ENCODE measurements around the gene TBC1D22B.

DNA sequence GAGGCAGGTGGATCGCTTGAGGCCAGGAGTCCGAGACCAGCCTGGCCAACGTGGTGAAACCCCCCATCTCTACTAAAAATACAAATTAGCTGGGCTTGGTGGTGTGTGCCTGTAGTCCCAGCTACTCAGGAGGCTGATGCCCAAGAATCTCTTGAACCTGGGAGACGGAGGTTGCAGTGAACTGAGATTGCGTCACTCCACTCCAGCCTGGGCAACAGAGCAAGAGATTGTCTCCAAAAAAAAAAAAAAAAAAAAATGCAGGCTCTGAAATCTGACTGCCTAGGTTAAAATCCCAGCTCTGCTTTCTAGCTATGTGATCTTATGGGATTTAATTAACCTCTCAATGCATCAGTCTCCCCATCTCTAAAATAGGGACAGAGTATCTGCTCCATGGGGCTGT lies 3.6 kb downstream of the TBC1D22B start:
- TF ChIP-seq, protein P1, sequence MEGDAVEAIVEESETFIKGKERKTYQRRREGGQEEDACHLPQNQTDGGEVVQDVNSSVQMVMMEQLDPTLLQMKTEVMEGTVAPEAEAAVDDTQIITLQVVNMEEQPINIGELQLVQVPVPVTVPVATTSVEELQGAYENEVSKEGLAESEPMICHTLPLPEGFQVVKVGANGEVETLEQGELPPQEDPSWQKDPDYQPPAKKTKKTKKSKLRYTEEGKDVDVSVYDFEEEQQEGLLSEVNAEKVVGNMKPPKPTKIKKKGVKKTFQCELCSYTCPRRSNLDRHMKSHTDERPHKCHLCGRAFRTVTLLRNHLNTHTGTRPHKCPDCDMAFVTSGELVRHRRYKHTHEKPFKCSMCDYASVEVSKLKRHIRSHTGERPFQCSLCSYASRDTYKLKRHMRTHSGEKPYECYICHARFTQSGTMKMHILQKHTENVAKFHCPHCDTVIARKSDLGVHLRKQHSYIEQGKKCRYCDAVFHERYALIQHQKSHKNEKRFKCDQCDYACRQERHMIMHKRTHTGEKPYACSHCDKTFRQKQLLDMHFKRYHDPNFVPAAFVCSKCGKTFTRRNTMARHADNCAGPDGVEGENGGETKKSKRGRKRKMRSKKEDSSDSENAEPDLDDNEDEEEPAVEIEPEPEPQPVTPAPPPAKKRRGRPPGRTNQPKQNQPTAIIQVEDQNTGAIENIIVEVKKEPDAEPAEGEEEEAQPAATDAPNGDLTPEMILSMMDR (IDR thresholded peaks at IDR 0.05), result no peak
- TF ChIP-seq POLR2A (IDR thresholded peaks at IDR 0.05), result no peak

All from lower leg skin (tissue), 3 donors.